Sigmoid colon (tissue), 4 donors: Measurements from ENCODE around the gene IL20RA.

Experiments used
- CTCF ChIP-seq, 4 experiments: fragments of 450-650 bp in 3 of 4; fragments of 200-600 bp in 1 of 4; IDR thresholded peaks; one replicate each; pipeline ENCODE4 v1.5.1; 2016 to 2019; ENCODE audit warnings: antibody characterized with exemption in 4 of 4, mild to moderate bottlenecking in 3 of 4, moderate library complexity in 2 of 4
- POLR2A ChIP-seq, 2 donors: fragments of 450-650 bp; IDR thresholded peaks; one replicate each; pipeline ENCODE4 v1.6.1; 2016; ENCODE audit warnings: antibody characterized with exemption in 2 of 2, mild to moderate bottlenecking in 2 of 2, moderate library complexity in 2 of 2
- POLR2AphosphoS5 ChIP-seq, 4 donors: sonication (generic); formaldehyde crosslinking; IDR thresholded peaks; one replicate each; pipeline ENCODE4 v1.6.1; 2017; ENCODE audit warnings: antibody characterized with exemption in 4 of 4

- no peak for TF ChIP-seq CTCF (IDR thresholded peaks at IDR 0.05)
- TF ChIP-seq POLR2A (IDR thresholded peaks at IDR 0.05) = no peak
- no peak for TF ChIP-seq POLR2AphosphoS5 (IDR thresholded peaks at IDR 0.05)
Measured at GRCh38 chr6:137033828-137034227, 10.9 kb downstream of the IL20RA start.
